NCI-H2081 treated with DMSO at 0.1 percent for 48 hours (cell line): ENCODE results near the gene RNLS.

Source experiments
- DNase-seq: peaks from one replicate; lab custom pipeline; 2025; lab: John Stamatoyannopoulos, UW

Gene RNLS

GRCh38 chr10:88232029-88232895, 350.9 kb downstream of the RNLS start:
- no peak for DNase-seq

GRCh38 chr10:88230251-88230650, 352.9 kb downstream of the RNLS start:
- DNase-seq: no peak

- no peak for DNase-seq
These were observed 355.0 kb downstream of the RNLS start for GRCh38 chr10:88228130-88228529.

- DNase-seq: no peak
These were observed 355.6 kb downstream of the RNLS start for GRCh38 chr10:88227342-88228018.

- DNase-seq: no peak
These were observed 356.2 kb downstream of the RNLS start for GRCh38 chr10:88226891-88227290.

GRCh38 chr10:88226071-88226659, 357.0 kb downstream of the RNLS start:
- no peak for DNase-seq
